ENCODE results near the gene CCDC3.

DNA sequence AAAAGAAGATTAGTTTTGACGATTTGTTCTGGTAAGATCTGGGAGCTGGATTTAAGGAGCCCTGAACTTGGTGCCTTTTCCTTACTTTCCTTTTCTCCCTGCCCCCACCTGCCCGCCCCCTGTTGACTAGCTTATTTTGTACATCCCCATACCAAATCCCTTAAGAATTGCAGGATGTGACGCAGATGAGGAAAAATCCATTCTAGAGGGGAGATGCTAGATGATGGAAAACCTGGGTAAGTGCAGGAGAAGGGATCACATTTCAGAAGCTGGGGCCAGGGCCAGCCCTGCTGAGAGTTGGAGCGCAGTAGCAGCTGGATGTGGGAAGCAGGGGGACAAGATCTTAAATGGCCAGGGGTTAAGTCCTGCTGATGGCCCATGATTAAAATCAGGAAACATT is 93.9 kb downstream of the CCDC3 start:
- TF ChIP-seq SP1 (IDR thresholded peaks at IDR 0.05) (no peak), FOXA1 (IDR thresholded peaks at IDR 0.05) (no peak), FOXM1 (IDR thresholded peaks at IDR 0.05; ENCODE audit: borderline replicate concordance) (no peak), BHLHE40 (IDR thresholded peaks at IDR 0.05; ENCODE audit: borderline replicate concordance) (no peak), ARNT (IDR thresholded peaks at IDR 0.05) (no peak), L3MBTL2 (conservative IDR thresholded peaks at IDR 0.05) (no peak), ELF4 (IDR thresholded peaks at IDR 0.05) (no peak), FOXK2 (IDR thresholded peaks at IDR 0.05) (no peak), TARDBP (IDR thresholded peaks at IDR 0.05) (no peak), HDGF (IDR thresholded peaks at IDR 0.05; ENCODE audit: borderline replicate concordance) (no peak), SUZ12 (IDR thresholded peaks at IDR 0.05) (no peak), LEF1 (IDR thresholded peaks at IDR 0.05; ENCODE audit: borderline replicate concordance) (no peak), NFRKB (IDR thresholded peaks at IDR 0.05) (no peak)

Data from HEK293T (cell line).